ENCODE data around the gene LAT. TPM values are rescaled to one million over a fixed set of nuclear protein-coding genes. Genes with fewer than 3 reads are reported as not detected.

LAT gene
- total RNA-seq, 2 donors from 2014 or later: 4.5 to 6.1 TPM

GRCh38 chr16:28981517-28981916 is 3.3 kb upstream of the LAT start:
- WGBS, 2 experiments (ENCODE audit: insufficient coverage in 1 of 2, insufficient read length in 1 of 2): 80 to 88% methylated on average over 7 to 12 of the region's 12 CpGs
- H3K27me3 Mint-ChIP-seq (ENCODE audit: insufficient read depth): no peaks in the 10 kb centered on the region
- no peaks in the 10 kb centered on the region for H3K4me1 ChIP-seq (ENCODE audit: control insufficient read depth, insufficient read depth, low read length)
- no peak overlapping the region for H3K27ac ChIP-seq (ENCODE audit: low read depth, low read length)
- H3K9ac ChIP-seq (ENCODE audit: extremely low read depth, low read length, poor library complexity, severe bottlenecking): no peak overlapping the region
- peaks cover 40% of the 10 kb centered on the region for H3K36me3 ChIP-seq (ENCODE audit: control insufficient read depth, insufficient read depth, low read length)
- no peaks in the 10 kb centered on the region for H3K27me3 ChIP-seq (ENCODE audit: control insufficient read depth, insufficient read depth, low read length, poor library complexity, severe bottlenecking)
- H3K4me3 Mint-ChIP-seq: no peak overlapping the region
- DNase-seq: peak; percentile 88
- peaks cover 59% of the 10 kb centered on the region for H3K36me3 Mint-ChIP-seq (ENCODE audit: low read depth)
- no peak overlapping the region for H3K4me3 ChIP-seq (ENCODE audit: low read length)
- no peaks in the 10 kb centered on the region for H3K9me3 Mint-ChIP-seq
- H3K4me1 Mint-ChIP-seq: no peaks in the 10 kb centered on the region
- no peak overlapping the region for H3K27ac Mint-ChIP-seq
- H3K9me3 ChIP-seq (ENCODE audit: control insufficient read depth, low read length): no peaks in the 10 kb centered on the region
- TF ChIP-seq, protein P1, sequence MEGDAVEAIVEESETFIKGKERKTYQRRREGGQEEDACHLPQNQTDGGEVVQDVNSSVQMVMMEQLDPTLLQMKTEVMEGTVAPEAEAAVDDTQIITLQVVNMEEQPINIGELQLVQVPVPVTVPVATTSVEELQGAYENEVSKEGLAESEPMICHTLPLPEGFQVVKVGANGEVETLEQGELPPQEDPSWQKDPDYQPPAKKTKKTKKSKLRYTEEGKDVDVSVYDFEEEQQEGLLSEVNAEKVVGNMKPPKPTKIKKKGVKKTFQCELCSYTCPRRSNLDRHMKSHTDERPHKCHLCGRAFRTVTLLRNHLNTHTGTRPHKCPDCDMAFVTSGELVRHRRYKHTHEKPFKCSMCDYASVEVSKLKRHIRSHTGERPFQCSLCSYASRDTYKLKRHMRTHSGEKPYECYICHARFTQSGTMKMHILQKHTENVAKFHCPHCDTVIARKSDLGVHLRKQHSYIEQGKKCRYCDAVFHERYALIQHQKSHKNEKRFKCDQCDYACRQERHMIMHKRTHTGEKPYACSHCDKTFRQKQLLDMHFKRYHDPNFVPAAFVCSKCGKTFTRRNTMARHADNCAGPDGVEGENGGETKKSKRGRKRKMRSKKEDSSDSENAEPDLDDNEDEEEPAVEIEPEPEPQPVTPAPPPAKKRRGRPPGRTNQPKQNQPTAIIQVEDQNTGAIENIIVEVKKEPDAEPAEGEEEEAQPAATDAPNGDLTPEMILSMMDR (conservative IDR thresholded peaks at IDR 0.05): peak; percentile 83

DNA sequence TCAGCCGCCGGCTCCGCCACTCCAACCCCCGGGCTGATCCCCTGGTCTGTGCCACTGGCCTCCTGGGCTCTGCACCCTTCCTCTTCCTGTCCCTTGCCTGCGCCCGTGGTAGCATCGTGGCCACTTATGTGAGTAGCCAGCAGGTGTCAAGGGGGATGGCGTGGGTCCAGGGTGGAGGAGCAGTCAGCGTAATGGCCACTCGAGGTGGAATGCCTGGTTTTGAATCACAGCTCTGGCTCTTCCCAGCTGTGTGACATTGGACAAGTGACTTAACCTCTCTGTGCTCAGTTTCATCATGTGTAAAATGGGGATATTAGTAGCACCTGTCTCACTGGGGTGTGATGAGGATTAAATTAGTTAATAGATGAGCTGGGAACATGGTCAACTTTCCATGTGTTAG is 2.4 kb upstream of the LAT start:
- Histone ChIP-seq H3K9ac (ENCODE audit: extremely low read depth, low read length, poor library complexity, severe bottlenecking) (no peak overlapping the region), H3K4me3 (ENCODE audit: low read length) (no peak overlapping the region), H3K27me3 (ENCODE audit: control insufficient read depth, insufficient read depth, low read length, poor library complexity, severe bottlenecking) (no peaks in the 10 kb centered on the region), H3K36me3 (ENCODE audit: control insufficient read depth, insufficient read depth, low read length) (peaks cover 42% of the 10 kb centered on the region), H3K27ac (ENCODE audit: low read depth, low read length) (no peak overlapping the region), H3K4me1 (ENCODE audit: control insufficient read depth, insufficient read depth, low read length) (no peaks in the 10 kb centered on the region), H3K9me3 (ENCODE audit: control insufficient read depth, low read length) (no peaks in the 10 kb centered on the region)
- 93 to 100% methylated on average over 9 to 10 of the region's 10 CpGs for WGBS, 2 experiments (ENCODE audit: insufficient coverage in 1 of 2, insufficient read length in 1 of 2)
- Mint-ChIP-seq H3K9me3 (peaks cover 5% of the 10 kb centered on the region), H3K36me3 (ENCODE audit: low read depth) (peaks cover 66% of the 10 kb centered on the region), H3K4me3 (no peak overlapping the region), H3K27me3 (ENCODE audit: insufficient read depth) (no peaks in the 10 kb centered on the region), H3K4me1 (no peaks in the 10 kb centered on the region), H3K27ac (no peak overlapping the region)
- TF ChIP-seq, protein P1 (conservative IDR thresholded peaks at IDR 0.05): no peak
- no peak for DNase-seq

- no peak for DNase-seq
- TF ChIP-seq, protein P1 (conservative IDR thresholded peaks at IDR 0.05): no peak
- no peaks in the 10 kb centered on the region for H3K27me3 Mint-ChIP-seq (ENCODE audit: insufficient read depth)
- H3K27ac ChIP-seq (ENCODE audit: low read depth, low read length): no peak overlapping the region
- no peaks in the 10 kb centered on the region for H3K9me3 ChIP-seq (ENCODE audit: control insufficient read depth, low read length)
- no peak overlapping the region for H3K4me3 ChIP-seq (ENCODE audit: low read length)
- peaks cover 41% of the 10 kb centered on the region for H3K36me3 ChIP-seq (ENCODE audit: control insufficient read depth, insufficient read depth, low read length)
- H3K36me3 Mint-ChIP-seq (ENCODE audit: low read depth): peaks cover 66% of the 10 kb centered on the region
- H3K9me3 Mint-ChIP-seq: peaks cover 5% of the 10 kb centered on the region
- H3K4me1 ChIP-seq (ENCODE audit: control insufficient read depth, insufficient read depth, low read length): no peaks in the 10 kb centered on the region
- no peaks in the 10 kb centered on the region for H3K27me3 ChIP-seq (ENCODE audit: control insufficient read depth, insufficient read depth, low read length, poor library complexity, severe bottlenecking)
- no peak overlapping the region for H3K9ac ChIP-seq (ENCODE audit: extremely low read depth, low read length, poor library complexity, severe bottlenecking)
- H3K4me3 Mint-ChIP-seq: no peak overlapping the region
- no peak overlapping the region for H3K27ac Mint-ChIP-seq
- no peaks in the 10 kb centered on the region for H3K4me1 Mint-ChIP-seq
- WGBS, 2 experiments (ENCODE audit: insufficient coverage in 1 of 2, insufficient read length in 1 of 2): 96 to 100% methylated on average over 2 to 11 of the region's 11 CpGs
These were observed 1.9 kb upstream of the LAT start for GRCh38 chr16:28982949-28983348.

All from endodermal cell (in vitro differentiated cells).